C4-2B (cell line): ENCODE results near the gene SEC14L6.

Experiments used
- H3K27ac ChIP-seq: fragments of 450-650 bp; 2 replicates; pipeline ENCODE4 v1.5.1; 2017
- CTCF ChIP-seq: fragments of 450-650 bp; conservative IDR thresholded peaks from 2 replicates; pipeline ENCODE4 v1.5.1; 2017; ENCODE audit warnings: mild to moderate bottlenecking
- ZFX ChIP-seq: fragments of 450-650 bp; IDR thresholded peaks from 2 replicates; pipeline ENCODE4 v1.6.1; 2017

The SEC14L6 gene

GRCh38 chr22:30511911-30512310 is 34.6 kb downstream of the SEC14L6 start:
- TF ChIP-seq CTCF (no peak), ZFX (no peak)
- H3K27ac ChIP-seq: no peak overlapping the region

GRCh38 chr22:30511109-30511508 is 35.4 kb downstream of the SEC14L6 start:
- TF ChIP-seq CTCF: no peak
- TF ChIP-seq ZFX: no peak
- H3K27ac ChIP-seq: no peak overlapping the region

GRCh38 chr22:30508216-30508615 is 38.3 kb downstream of the SEC14L6 start:
- TF ChIP-seq ZFX (no peak), CTCF (no peak)

GRCh38 chr22:30507670-30508069 is 38.9 kb downstream of the SEC14L6 start:
- no peak for TF ChIP-seq CTCF
- no peak for TF ChIP-seq ZFX
- H3K27ac ChIP-seq: no peak overlapping the region

More at GRCh38 chr22:30508216-30508615, 38.3 kb downstream of the SEC14L6 start:
- H3K27ac ChIP-seq: no peak overlapping the region

GRCh38 chr22:30506507-30506968 is 40.0 kb downstream of the SEC14L6 start:
- TF ChIP-seq ZFX (no peak), CTCF (no peak)
- H3K27ac ChIP-seq: no peak overlapping the region

- no peak overlapping the region for H3K27ac ChIP-seq
- no peak for TF ChIP-seq CTCF
- no peak for TF ChIP-seq ZFX
Measured at GRCh38 chr22:30503551-30503950, 43.0 kb downstream of the SEC14L6 start.

GRCh38 chr22:30502911-30503310 is 43.6 kb downstream of the SEC14L6 start:
- H3K27ac ChIP-seq: no peak overlapping the region
- no peak for TF ChIP-seq ZFX
- TF ChIP-seq CTCF: no peak
